ENCODE results near the gene HECTD4. TPM values are rescaled to one million over a fixed set of nuclear protein-coding genes. Genes with fewer than 3 reads are reported as not detected.
A peak's percentile ranks its signal among the peaks of the same experiment; 100 is the strongest.
"Not testable (repeated sequence)": the region's sequence is repeated elsewhere in the genome, so short reads cannot be mapped to it uniquely, and the experiment has no call there.

Gene HECTD4
- total RNA-seq, 1 donor = 29.0 TPM

GRCh38 chr12:112261559-112261958, 120.7 kb downstream of the HECTD4 start:
- no peaks in the 10 kb centered on the region for H3K79me2 ChIP-seq (ENCODE audit: insufficient read depth, low read length)
- no peaks in the 10 kb centered on the region for H4K20me1 ChIP-seq (ENCODE audit: insufficient read depth, low read length)
- no peak overlapping the region for H3K27ac ChIP-seq (ENCODE audit: low read depth, low read length)
- no peak overlapping the region for H3K4me2 ChIP-seq (ENCODE audit: insufficient read depth, low read length)
- H2AFZ ChIP-seq (ENCODE audit: low read length) = no peak overlapping the region
- H3K27me3 ChIP-seq (ENCODE audit: insufficient read depth, low read length) = no peaks in the 10 kb centered on the region
- no peaks in the 10 kb centered on the region for H3K9me3 ChIP-seq (ENCODE audit: low read depth, low read length)
- no peak overlapping the region for H3K4me3 ChIP-seq (ENCODE audit: insufficient read depth, low read length)
- peak; percentile 33 for TF ChIP-seq CTCF (IDR thresholded peaks at IDR 0.05; ENCODE audit: extremely low read depth, low read depth, low read length)
- no peaks in the 10 kb centered on the region for H3K4me1 ChIP-seq (ENCODE audit: insufficient read depth, low read length)
- DNase-seq (ENCODE audit: insufficient read length, low spot score, missing footprints) = no peak
- peaks cover 12% of the 10 kb centered on the region for H3K36me3 ChIP-seq (ENCODE audit: insufficient read depth, low read length)

- Histone ChIP-seq H2AFZ (ENCODE audit: low read length) (no peak overlapping the region), H3K9me3 (ENCODE audit: low read depth, low read length) (no peaks in the 10 kb centered on the region), H4K20me1 (ENCODE audit: insufficient read depth, low read length) (no peaks in the 10 kb centered on the region), H3K4me3 (ENCODE audit: insufficient read depth, low read length) (no peak overlapping the region), H3K27ac (ENCODE audit: low read depth, low read length) (no peak overlapping the region), H3K79me2 (ENCODE audit: insufficient read depth, low read length) (no peaks in the 10 kb centered on the region), H3K4me1 (ENCODE audit: insufficient read depth, low read length) (no peaks in the 10 kb centered on the region), H3K27me3 (ENCODE audit: insufficient read depth, low read length) (no peaks in the 10 kb centered on the region), H3K4me2 (ENCODE audit: insufficient read depth, low read length) (no peak overlapping the region), H3K36me3 (ENCODE audit: insufficient read depth, low read length) (peaks cover 11% of the 10 kb centered on the region)
- DNase-seq (ENCODE audit: insufficient read length, low spot score, missing footprints) = no peak
- no peak for TF ChIP-seq CTCF (IDR thresholded peaks at IDR 0.05; ENCODE audit: extremely low read depth, low read depth, low read length)
Observed at GRCh38 chr12:112258926-112259325, 123.3 kb downstream of the HECTD4 start.

- no peak for DNase-seq (ENCODE audit: insufficient read length, low spot score, missing footprints)
- no peak overlapping the region for H3K4me2 ChIP-seq (ENCODE audit: insufficient read depth, low read length)
- H3K4me3 ChIP-seq (ENCODE audit: insufficient read depth, low read length) = no peak overlapping the region
- H4K20me1 ChIP-seq (ENCODE audit: insufficient read depth, low read length) = no peaks in the 10 kb centered on the region
- peaks cover 17% of the 10 kb centered on the region for H3K36me3 ChIP-seq (ENCODE audit: insufficient read depth, low read length)
- no peaks in the 10 kb centered on the region for H3K4me1 ChIP-seq (ENCODE audit: insufficient read depth, low read length)
- H3K9me3 ChIP-seq (ENCODE audit: low read depth, low read length) = no peaks in the 10 kb centered on the region
- TF ChIP-seq CTCF (IDR thresholded peaks at IDR 0.05; ENCODE audit: extremely low read depth, low read depth, low read length) = no peak
- no peaks in the 10 kb centered on the region for H3K79me2 ChIP-seq (ENCODE audit: insufficient read depth, low read length)
- no peak overlapping the region for H2AFZ ChIP-seq (ENCODE audit: low read length)
- no peaks in the 10 kb centered on the region for H3K27me3 ChIP-seq (ENCODE audit: insufficient read depth, low read length)
- H3K27ac ChIP-seq (ENCODE audit: low read depth, low read length) = no peak overlapping the region
Observed at GRCh38 chr12:112256780-112257179, 125.5 kb downstream of the HECTD4 start.

- no peak for TF ChIP-seq CTCF (IDR thresholded peaks at IDR 0.05; ENCODE audit: extremely low read depth, low read depth, low read length)
- H3K27me3 ChIP-seq (ENCODE audit: insufficient read depth, low read length) = no peaks in the 10 kb centered on the region
- peaks cover 23% of the 10 kb centered on the region for H3K36me3 ChIP-seq (ENCODE audit: insufficient read depth, low read length)
- no peak overlapping the region for H3K4me2 ChIP-seq (ENCODE audit: insufficient read depth, low read length)
- no peak for DNase-seq (ENCODE audit: insufficient read length, low spot score, missing footprints)
- no peaks in the 10 kb centered on the region for H3K79me2 ChIP-seq (ENCODE audit: insufficient read depth, low read length)
- no peak overlapping the region for H2AFZ ChIP-seq (ENCODE audit: low read length)
- no peaks in the 10 kb centered on the region for H3K4me1 ChIP-seq (ENCODE audit: insufficient read depth, low read length)
- H3K4me3 ChIP-seq (ENCODE audit: insufficient read depth, low read length) = no peak overlapping the region
- no peaks in the 10 kb centered on the region for H3K9me3 ChIP-seq (ENCODE audit: low read depth, low read length)
- H4K20me1 ChIP-seq (ENCODE audit: insufficient read depth, low read length) = no peaks in the 10 kb centered on the region
- no peak overlapping the region for H3K27ac ChIP-seq (ENCODE audit: low read depth, low read length)
Observed at GRCh38 chr12:112252184-112252583, 130.0 kb downstream of the HECTD4 start.

GRCh38 chr12:112244902-112245301, 137.3 kb downstream of the HECTD4 start:
- H3K36me3 ChIP-seq (ENCODE audit: insufficient read depth, low read length) = peaks cover 48% of the 10 kb centered on the region
- H2AFZ ChIP-seq (ENCODE audit: low read length); H3K4me2 ChIP-seq (ENCODE audit: insufficient read depth, low read length); H3K9me3 ChIP-seq (ENCODE audit: low read depth, low read length); H3K27me3 ChIP-seq (ENCODE audit: insufficient read depth, low read length); H4K20me1 ChIP-seq (ENCODE audit: insufficient read depth, low read length); H3K27ac ChIP-seq (ENCODE audit: low read depth, low read length); H3K79me2 ChIP-seq (ENCODE audit: insufficient read depth, low read length); H3K4me1 ChIP-seq (ENCODE audit: insufficient read depth, low read length); DNase-seq (ENCODE audit: insufficient read length, low spot score, missing footprints); H3K4me3 ChIP-seq (ENCODE audit: insufficient read depth, low read length): not testable (repeated sequence)
